Glutamatergic neuron (in vitro differentiated cells): ENCODE measurements around the gene PPP1R37. TPM values are rescaled to one million over a fixed set of nuclear protein-coding genes. Genes with fewer than 3 reads are reported as not detected.

Source experiments
- DNase-seq: peaks from one replicate; pipeline ENCODE4 v3.0.0; 2022
- H3K27ac Mint-ChIP-seq: one replicate; pipeline ENCODE4 v1.8.0; 2020; ENCODE audit warnings: mild to moderate bottlenecking, mixed read lengths, inconsistent platforms; ENCODE audit not compliant: unreplicated experiment
- H3K27me3 Mint-ChIP-seq: one replicate; pipeline ENCODE4 v1.8.0; 2020; ENCODE audit warnings: mild to moderate bottlenecking, moderate library complexity, mixed read lengths, inconsistent platforms; ENCODE audit not compliant: unreplicated experiment
- H3K36me3 Mint-ChIP-seq: one replicate; pipeline ENCODE4 v1.8.0; 2020; ENCODE audit warnings: mild to moderate bottlenecking, mixed read lengths, inconsistent platforms; ENCODE audit not compliant: unreplicated experiment
- H3K4me1 Mint-ChIP-seq: one replicate; pipeline ENCODE4 v1.8.0; 2020; ENCODE audit warnings: mild to moderate bottlenecking, low read depth, mixed read lengths, inconsistent platforms; ENCODE audit not compliant: unreplicated experiment
- H3K4me3 Mint-ChIP-seq: one replicate; pipeline ENCODE4 v1.8.0; 2020; ENCODE audit warnings: mild to moderate bottlenecking, mixed read lengths, inconsistent platforms; ENCODE audit not compliant: unreplicated experiment
- H3K9me3 Mint-ChIP-seq: one replicate; pipeline ENCODE4 v1.8.0; 2020; ENCODE audit warnings: mild to moderate bottlenecking, moderate library complexity, mixed read lengths, inconsistent platforms; ENCODE audit not compliant: unreplicated experiment
- total RNA-seq: library from RNA; stranded (reverse); fragmentation: NEBNext Ultra II Directional; extraction: Animal tissue kit (Norgen Biotek cat#: 25700); gene quantifications from one replicate; pipeline ENCODE4 v1.2.1, GENCODE V29; 2021; ENCODE audit not compliant: unreplicated experiment
- TF ChIP-seq, protein P1 (sequence below): fragments of 200-600 bp; sonication (generic); IDR thresholded peaks from one replicate; pipeline ENCODE4 v1.5.0; 2021; ENCODE audit not compliant: partially characterized antibody, unreplicated experiment

The PPP1R37 gene
- total RNA-seq, 1 donor from 2014 or later: 49.5 TPM

DNA sequence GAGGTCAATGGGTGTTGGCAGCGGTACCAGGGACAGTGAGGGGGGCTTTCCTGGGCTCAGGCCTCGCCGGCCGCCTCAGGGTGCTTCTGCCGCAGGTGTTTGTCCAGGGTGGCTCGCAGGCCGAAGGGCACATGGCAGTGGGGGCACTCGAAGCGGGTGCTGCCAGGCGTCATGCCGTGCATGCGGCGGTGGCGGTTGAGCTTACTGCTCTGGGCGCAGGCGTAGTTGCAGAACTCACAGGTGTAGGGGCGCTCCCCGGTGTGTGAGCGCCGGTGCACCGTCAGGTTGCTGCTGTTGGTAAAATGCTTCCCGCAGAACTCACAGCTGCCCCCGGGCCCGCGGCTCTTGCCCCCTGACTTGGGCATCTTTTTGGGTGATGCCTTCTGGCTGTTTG, 21.4 kb upstream of the PPP1R37 start:
- H3K27ac Mint-ChIP-seq: no peak overlapping the region
- no peak for DNase-seq
- peaks cover 8% of the 10 kb centered on the region for H3K27me3 Mint-ChIP-seq
- TF ChIP-seq, protein P1, sequence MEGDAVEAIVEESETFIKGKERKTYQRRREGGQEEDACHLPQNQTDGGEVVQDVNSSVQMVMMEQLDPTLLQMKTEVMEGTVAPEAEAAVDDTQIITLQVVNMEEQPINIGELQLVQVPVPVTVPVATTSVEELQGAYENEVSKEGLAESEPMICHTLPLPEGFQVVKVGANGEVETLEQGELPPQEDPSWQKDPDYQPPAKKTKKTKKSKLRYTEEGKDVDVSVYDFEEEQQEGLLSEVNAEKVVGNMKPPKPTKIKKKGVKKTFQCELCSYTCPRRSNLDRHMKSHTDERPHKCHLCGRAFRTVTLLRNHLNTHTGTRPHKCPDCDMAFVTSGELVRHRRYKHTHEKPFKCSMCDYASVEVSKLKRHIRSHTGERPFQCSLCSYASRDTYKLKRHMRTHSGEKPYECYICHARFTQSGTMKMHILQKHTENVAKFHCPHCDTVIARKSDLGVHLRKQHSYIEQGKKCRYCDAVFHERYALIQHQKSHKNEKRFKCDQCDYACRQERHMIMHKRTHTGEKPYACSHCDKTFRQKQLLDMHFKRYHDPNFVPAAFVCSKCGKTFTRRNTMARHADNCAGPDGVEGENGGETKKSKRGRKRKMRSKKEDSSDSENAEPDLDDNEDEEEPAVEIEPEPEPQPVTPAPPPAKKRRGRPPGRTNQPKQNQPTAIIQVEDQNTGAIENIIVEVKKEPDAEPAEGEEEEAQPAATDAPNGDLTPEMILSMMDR: no peak
- H3K9me3 Mint-ChIP-seq: peaks cover 13% of the 10 kb centered on the region
- H3K4me3 Mint-ChIP-seq: no peak overlapping the region
- peaks cover 11% of the 10 kb centered on the region for H3K4me1 Mint-ChIP-seq
- no peaks in the 10 kb centered on the region for H3K36me3 Mint-ChIP-seq

DNA sequence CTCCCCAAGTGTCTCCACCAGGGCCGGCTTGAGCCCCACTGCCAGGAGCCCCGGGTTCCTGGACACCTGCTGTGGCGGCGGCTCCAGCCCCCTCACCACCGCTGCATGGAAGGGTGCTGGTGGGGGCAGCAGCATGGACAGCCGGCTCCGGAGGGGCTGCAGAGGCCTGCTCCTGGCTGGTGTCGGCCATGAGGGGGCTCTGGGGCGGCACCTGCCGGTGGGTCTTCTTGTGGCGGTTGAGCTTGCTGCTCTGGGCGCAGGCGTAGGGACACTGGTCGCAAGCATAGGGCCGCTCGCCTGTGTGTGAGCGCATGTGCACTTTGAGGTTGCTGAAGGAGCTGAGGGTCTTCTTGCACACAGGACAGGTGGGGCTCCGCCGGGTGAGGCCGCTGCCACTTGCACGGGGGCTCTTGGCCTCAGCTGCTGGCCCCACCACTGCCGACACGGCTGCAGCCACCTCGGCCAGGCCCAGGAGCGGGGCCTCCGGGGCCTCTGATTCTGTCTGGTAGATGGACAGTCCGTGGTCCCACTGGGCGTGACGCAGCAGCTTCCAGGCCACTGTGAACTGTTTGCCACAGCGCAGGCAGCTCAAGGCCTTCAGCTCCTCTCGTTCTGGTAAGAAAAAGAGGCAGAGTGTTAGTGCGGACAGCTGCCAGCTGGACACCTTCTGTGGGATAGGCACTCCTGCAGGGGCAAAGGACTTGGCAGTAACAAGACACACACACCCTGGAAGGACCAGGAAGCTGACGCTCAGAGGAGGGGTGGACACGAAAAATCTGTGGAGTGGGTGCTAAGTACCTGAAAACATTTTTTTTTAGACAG, 20.8 kb upstream of the PPP1R37 start:
- DNase-seq: no peak
- Mint-ChIP-seq H3K27me3 (peaks cover 8% of the 10 kb centered on the region), H3K27ac (peak overlapping the region; percentile 66), H3K9me3 (peaks cover 15% of the 10 kb centered on the region), H3K36me3 (no peaks in the 10 kb centered on the region), H3K4me1 (peaks cover 16% of the 10 kb centered on the region), H3K4me3 (peak overlapping the region; percentile 30)
- TF ChIP-seq, protein P1: no peak

DNA sequence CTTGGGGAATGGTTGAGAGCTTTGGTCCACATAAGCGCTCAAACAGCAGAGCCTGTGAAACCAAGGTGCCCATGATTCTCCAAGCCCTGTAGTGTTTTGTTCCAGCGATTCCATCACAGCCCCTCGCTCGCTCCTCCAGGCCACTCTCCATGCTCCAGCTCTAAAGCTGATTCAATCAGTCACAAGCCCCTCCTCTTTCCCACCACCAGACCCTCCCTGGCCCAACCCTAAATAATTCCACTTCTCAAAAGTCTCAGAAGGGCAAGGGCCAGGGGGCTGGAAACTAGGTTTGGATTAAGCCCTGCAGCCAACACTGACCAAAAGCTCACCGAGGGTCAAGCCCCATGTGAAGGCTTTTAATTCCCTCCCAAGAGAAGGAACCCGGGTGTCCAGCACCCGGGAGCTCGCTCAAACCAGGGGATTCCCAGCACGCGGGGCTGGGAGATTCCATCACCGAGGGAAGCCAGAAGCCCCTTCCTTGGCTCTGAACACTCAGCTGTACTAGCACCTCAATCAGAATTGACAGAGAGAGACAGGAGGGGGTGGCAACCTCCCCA, 18.2 kb upstream of the PPP1R37 start:
- Mint-ChIP-seq H3K4me1 (peaks cover 15% of the 10 kb centered on the region), H3K27ac (peak overlapping the region; percentile 78), H3K9me3 (peaks cover 16% of the 10 kb centered on the region), H3K27me3 (peaks cover 7% of the 10 kb centered on the region), H3K36me3 (no peaks in the 10 kb centered on the region), H3K4me3 (peak overlapping the region; percentile 77)
- DNase-seq: no peak
- TF ChIP-seq, protein P1: no peak

DNA sequence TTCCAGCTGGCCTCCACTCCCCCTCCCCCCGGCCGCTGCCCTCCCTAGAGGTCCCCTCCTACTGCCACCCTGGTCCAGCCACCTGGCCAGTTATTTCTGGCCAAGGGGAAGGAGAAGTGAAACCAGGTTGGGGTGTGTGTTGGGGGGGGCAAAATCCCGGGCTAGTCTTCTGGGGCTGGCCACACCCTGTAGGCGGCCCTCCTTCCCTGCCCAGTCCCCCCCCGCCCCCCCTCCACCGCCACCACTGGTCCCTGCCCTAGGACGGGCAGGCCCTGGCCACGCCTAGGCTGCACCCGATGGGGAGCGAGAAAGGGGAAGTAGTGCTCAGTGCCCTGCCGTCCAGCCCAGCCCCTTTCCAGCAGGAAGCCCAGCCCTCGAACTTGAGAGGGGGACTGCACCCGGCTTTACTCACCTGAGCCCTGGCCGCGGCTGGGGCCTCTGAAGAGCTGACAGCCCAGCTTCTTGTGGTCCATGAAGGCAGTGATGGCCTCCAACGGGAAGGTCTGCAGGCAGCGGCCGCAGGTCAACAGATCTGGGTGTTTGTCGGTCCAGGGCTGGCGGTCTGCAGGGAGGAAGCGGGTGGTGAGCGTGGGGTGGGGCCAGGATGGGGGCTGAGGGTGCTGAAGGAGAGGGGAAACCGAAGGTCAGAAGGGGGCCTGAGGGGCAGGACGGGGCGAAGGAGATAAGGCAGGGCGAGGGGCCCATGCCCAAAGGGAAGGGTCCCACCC, 17.5 kb upstream of the PPP1R37 start:
- peaks cover 15% of the 10 kb centered on the region for H3K4me1 Mint-ChIP-seq
- no peaks in the 10 kb centered on the region for H3K36me3 Mint-ChIP-seq
- DNase-seq: peak; percentile 64
- H3K4me3 Mint-ChIP-seq: peak overlapping the region; percentile 61
- peaks cover 5% of the 10 kb centered on the region for H3K27me3 Mint-ChIP-seq
- H3K9me3 Mint-ChIP-seq: peaks cover 13% of the 10 kb centered on the region
- peak overlapping the region; percentile 12 for H3K27ac Mint-ChIP-seq
- TF ChIP-seq, protein P1: no peak
